Fibroblast of lung (primary cell): Measurements from ENCODE around the gene ZNF83. TPM values are rescaled to one million over a fixed set of nuclear protein-coding genes. Genes with fewer than 3 reads are reported as not detected.

Source experiments
- DNase-seq, 2 donors: peaks; one replicate each; pipeline versions ENCODE4 v3.0.0 to v3.0.0-alpha.2; 2010; ENCODE audit warnings: low read depth in 2 of 2
- H2AFZ ChIP-seq: 2 replicates; pipeline ENCODE4 v1.5.1; 2012; ENCODE audit warnings: low read length, control low read depth, inconsistent platforms
- H3K27ac ChIP-seq: 2 replicates; pipeline ENCODE4 v1.5.1; 2011; ENCODE audit warnings: low read length, control low read depth; ENCODE audit not compliant: insufficient read depth
- H3K27me3 ChIP-seq: 2 replicates; pipeline ENCODE4 v1.5.1; 2011; ENCODE audit warnings: mild to moderate bottlenecking, low read length; ENCODE audit not compliant: control insufficient read depth, insufficient read depth
- H3K36me3 ChIP-seq: 2 replicates; pipeline ENCODE4 v1.5.1; 2011; ENCODE audit warnings: low read length; ENCODE audit not compliant: control insufficient read depth, insufficient read depth
- H3K4me1 ChIP-seq: 2 replicates; pipeline ENCODE4 v1.5.1; 2011; ENCODE audit warnings: low read length; ENCODE audit not compliant: control insufficient read depth, insufficient read depth; ENCODE audit errors: extremely low read depth
- H3K4me2 ChIP-seq: 2 replicates; pipeline ENCODE4 v1.5.1; 2011; ENCODE audit warnings: low read length, control low read depth; ENCODE audit not compliant: insufficient read depth; ENCODE audit errors: extremely low read depth
- H3K4me3 ChIP-seq, 4 experiments: fragments of 200-600 bp in 1 of 4; sonication (generic) in 1 of 4; replicated peaks in 1 of 4; 2 replicates each; pipeline ENCODE4 v1.5.1; 2011 to 2016; ENCODE audit warnings: low read length in 4 of 4, low read depth in 3 of 4, mild to moderate bottlenecking in 3 of 4, control low read depth in 2 of 4, inconsistent platforms in 1 of 4, mixed read lengths in 1 of 4; ENCODE audit not compliant: insufficient read depth in 1 of 4; ENCODE audit errors: control extremely low read depth in 1 of 4
- H3K79me2 ChIP-seq: 2 replicates; pipeline ENCODE4 v1.5.1; 2012; ENCODE audit warnings: mild to moderate bottlenecking, low read length, inconsistent platforms; ENCODE audit not compliant: control insufficient read depth, insufficient read depth
- H3K9ac ChIP-seq: 2 replicates; pipeline ENCODE4 v1.5.1; 2011; ENCODE audit warnings: mild to moderate bottlenecking, low read length, control low read depth; ENCODE audit not compliant: insufficient read depth
- H3K9me3 ChIP-seq: 2 replicates; pipeline ENCODE4 v1.5.1; 2012; ENCODE audit warnings: low read depth, low read length; ENCODE audit not compliant: control insufficient read depth, insufficient read depth
- H4K20me1 ChIP-seq: 2 replicates; pipeline ENCODE4 v1.5.1; 2011; ENCODE audit warnings: low read length; ENCODE audit not compliant: control insufficient read depth, insufficient read depth; ENCODE audit errors: extremely low read depth
- CTCF ChIP-seq, 2 donors: IDR thresholded peaks in 1 of 2; conservative IDR thresholded peaks in 1 of 2; 1 replicate in 1 of 2; 2 replicates in 1 of 2; pipeline ENCODE4 v1.5.1; 2011 to 2012; ENCODE audit warnings: low read length in 2 of 2, control low read depth in 1 of 2, inconsistent platforms in 1 of 2, low read depth in 1 of 2, mild to moderate bottlenecking in 1 of 2
- EZH2 ChIP-seq: IDR thresholded peaks from 2 replicates; pipeline ENCODE4 v1.5.1; 2012; ENCODE audit warnings: low read length, control low read depth, mild to moderate bottlenecking; ENCODE audit errors: missing control alignments
- polyA plus RNA-seq, 2 donors: library from polyadenylated mRNA; depleted of rRNA in 1 of 2; stranded (reverse) in 1 of 2; unstranded in 1 of 2; fragments of >200 nt; gene quantifications; 2 replicates each; pipeline ENCODE4 v1.2.1, GENCODE V29; 2011 to 2012; ENCODE audit warnings: missing spikeins in 1 of 2
- total RNA-seq: library from RNA; depleted of rRNA; stranded (reverse); fragments of >200 nt; gene quantifications from 2 replicates; pipeline ENCODE4 v1.2.1, GENCODE V29; 2014

The ZNF83 gene
- total and polyA plus RNA-seq, 2 donors (not counting 1 experiment from before 2014, with no cell fraction given) = 27.2 to 60.6 TPM

GRCh38 chr19:52640916-52641315 lies 2.8 kb upstream of the ZNF83 start:
- Histone ChIP-seq H3K9ac (no peak overlapping the region), H3K27ac (no peak overlapping the region), H3K9me3 (no peaks in the 10 kb centered on the region), H3K4me3 (no peak overlapping the region), H3K36me3 (no peaks in the 10 kb centered on the region), H3K79me2 (no peaks in the 10 kb centered on the region), H4K20me1 (no peaks in the 10 kb centered on the region), H2AFZ (no peak overlapping the region), H3K27me3 (no peaks in the 10 kb centered on the region), H3K4me1 (peaks cover 3% of the 10 kb centered on the region), H3K4me2 (no peak overlapping the region)
- TF ChIP-seq CTCF (conservative IDR thresholded peaks at IDR 0.05 in 1 of 2, IDR thresholded peaks at IDR 0.05 in 1 of 2; ENCODE audit: low read depth in 1 of 2, low read length in 2 of 2) = no peak
- no peak for TF ChIP-seq EZH2
- DNase-seq = no peak

- no peaks in the 10 kb centered on the region for H3K27me3 ChIP-seq
- no peaks in the 10 kb centered on the region for H3K9me3 ChIP-seq
- no peak overlapping the region for H3K4me2 ChIP-seq
- H3K36me3 ChIP-seq = no peaks in the 10 kb centered on the region
- no peak overlapping the region for H3K9ac ChIP-seq
- no peak overlapping the region for H3K4me3 ChIP-seq
- no peak overlapping the region for H3K27ac ChIP-seq
- peaks cover 3% of the 10 kb centered on the region for H3K4me1 ChIP-seq
- DNase-seq = no peak
- no peak overlapping the region for H2AFZ ChIP-seq
- H4K20me1 ChIP-seq = no peaks in the 10 kb centered on the region
- TF ChIP-seq CTCF (conservative IDR thresholded peaks at IDR 0.05 in 1 of 2, IDR thresholded peaks at IDR 0.05 in 1 of 2; ENCODE audit: low read depth in 1 of 2, low read length in 2 of 2) = no peak
- TF ChIP-seq EZH2 = no peak
- H3K79me2 ChIP-seq = no peaks in the 10 kb centered on the region
Measured at GRCh38 chr19:52639996-52640395, 1.8 kb upstream of the ZNF83 start.

GRCh38 chr19:52638601-52639000 lies 446 bp upstream of the ZNF83 start:
- DNase-seq = peak in 1 of 2 donors; percentile 74
- Histone ChIP-seq H3K9ac (no peak overlapping the region), H3K79me2 (no peaks in the 10 kb centered on the region), H3K4me2 (peak overlapping the region; percentile 88), H3K36me3 (no peaks in the 10 kb centered on the region), H3K9me3 (no peaks in the 10 kb centered on the region), H4K20me1 (no peaks in the 10 kb centered on the region), H2AFZ (peak overlapping the region; percentile 74), H3K27me3 (no peaks in the 10 kb centered on the region), H3K4me1 (peaks cover 3% of the 10 kb centered on the region), H3K27ac (peak overlapping the region; percentile 45), H3K4me3 (peak overlapping the region; percentile 52 to 83 (median 64))
- TF ChIP-seq CTCF (conservative IDR thresholded peaks at IDR 0.05 in 1 of 2, IDR thresholded peaks at IDR 0.05 in 1 of 2; ENCODE audit: low read depth in 1 of 2, low read length in 2 of 2) = no peak
- no peak for TF ChIP-seq EZH2
